Brain pericyte (primary cell): Measurements from ENCODE around the gene YAP1.
"Not testable (repeated sequence)": the region's sequence is repeated elsewhere in the genome, so short reads cannot be mapped to it uniquely, and the experiment has no call there.

Experiments
- DNase-seq: peaks from one replicate; pipeline ENCODE4 v3.0.0-alpha.2; 2012; ENCODE audit warnings: low read depth, low spot score

YAP1 gene

DNA sequence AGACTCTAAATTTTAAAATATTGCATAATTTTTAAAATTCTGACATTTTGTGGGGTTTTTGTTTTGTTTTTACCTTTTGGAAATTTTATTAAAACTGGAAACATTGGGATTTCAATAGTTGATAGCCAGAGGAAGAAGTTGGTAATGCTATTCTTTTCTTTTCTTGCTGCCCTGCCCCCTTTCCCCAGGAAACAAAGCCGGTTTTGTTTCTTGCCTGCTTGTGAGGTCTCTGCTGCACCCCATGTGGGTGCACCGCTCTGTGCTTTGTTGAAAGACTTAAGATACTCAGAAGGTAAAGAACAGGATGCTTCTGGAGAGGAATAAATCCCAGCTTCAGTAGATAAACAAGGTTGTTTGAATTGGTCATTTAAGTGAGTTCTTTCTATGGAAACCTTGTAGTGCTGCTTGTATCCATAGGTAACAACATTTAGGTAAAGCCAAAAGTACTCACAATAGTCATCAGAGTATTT lies 87.5 kb downstream of the YAP1 start:
- DNase-seq = no peak

DNA sequence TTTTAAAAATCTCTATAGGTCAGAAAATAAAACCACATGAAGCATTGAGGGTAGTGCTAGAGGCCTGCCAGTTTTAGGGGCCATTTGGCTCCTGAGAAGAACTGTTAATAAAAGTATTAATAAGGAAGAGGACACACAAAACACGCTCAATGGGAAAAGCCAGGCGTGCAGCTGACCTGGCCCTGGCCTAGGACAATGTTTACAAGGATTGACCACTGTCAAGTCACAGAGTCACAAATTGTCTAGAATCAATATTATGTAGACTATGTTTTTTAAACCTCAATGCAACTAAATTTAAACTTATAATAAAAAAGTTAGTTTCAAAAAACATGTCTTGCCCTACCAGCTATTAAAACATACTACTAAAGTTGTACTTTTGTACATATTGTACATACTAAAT lies 89.4 kb downstream of the YAP1 start:
- no peak for DNase-seq

DNA sequence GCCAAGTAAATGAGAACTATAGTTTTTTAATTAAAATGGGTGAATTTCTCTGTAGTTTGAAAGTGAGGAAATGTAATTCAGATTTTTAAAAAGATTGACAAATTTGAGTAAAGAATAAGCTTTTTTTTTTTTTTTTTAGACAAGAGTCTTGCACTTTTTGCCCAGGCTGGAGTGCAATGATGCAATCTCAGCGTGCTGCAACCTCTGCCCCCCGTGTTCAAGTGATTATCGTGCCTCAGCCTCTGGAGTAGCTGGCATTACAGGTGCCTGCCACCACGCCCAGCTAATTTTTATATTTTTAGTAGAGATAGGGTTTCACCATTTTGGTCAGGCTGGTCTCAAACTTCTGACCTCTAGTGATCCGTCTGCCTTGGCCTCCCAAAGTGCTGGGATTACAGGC lies 90.1 kb downstream of the YAP1 start:
- DNase-seq = not testable (repeated sequence)

DNA sequence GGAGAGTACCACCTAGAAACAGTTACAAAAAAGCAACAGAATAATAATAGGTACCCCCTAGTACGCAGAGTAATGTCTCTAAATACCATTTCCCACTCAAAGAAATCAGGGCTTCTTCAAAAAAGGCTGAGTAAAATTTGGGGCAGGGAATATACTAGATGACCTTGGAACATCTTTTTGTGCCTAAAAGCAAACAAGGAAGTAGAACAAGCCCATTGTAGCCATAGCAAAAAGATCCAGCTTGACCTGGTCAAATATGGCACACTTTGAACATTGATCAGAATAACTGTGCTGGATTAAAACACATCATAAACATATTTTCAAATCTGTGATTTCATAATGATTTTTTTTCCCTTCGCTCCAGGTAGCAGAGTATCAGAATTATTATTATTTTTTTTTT lies 91.5 kb downstream of the YAP1 start:
- no peak for DNase-seq

DNA sequence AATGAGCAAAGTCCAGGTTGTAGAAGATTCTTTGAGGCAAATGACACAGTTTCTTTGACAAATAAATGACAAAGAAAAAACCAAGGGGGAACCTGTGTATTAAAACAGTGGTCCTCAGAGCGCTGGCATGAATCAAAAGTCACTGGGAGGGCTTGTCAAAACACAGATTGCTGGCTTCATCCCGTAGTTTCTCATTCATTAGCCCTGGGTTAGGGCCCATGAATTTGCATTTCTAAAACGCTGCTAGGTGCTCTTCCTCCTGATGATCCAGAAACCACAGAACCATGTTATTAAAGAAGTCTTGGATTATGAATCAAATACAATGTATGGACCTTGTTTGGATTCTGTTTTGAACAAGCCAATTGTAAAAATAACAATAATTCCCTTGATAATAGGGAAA lies 92.7 kb downstream of the YAP1 start:
- DNase-seq = no peak

DNA sequence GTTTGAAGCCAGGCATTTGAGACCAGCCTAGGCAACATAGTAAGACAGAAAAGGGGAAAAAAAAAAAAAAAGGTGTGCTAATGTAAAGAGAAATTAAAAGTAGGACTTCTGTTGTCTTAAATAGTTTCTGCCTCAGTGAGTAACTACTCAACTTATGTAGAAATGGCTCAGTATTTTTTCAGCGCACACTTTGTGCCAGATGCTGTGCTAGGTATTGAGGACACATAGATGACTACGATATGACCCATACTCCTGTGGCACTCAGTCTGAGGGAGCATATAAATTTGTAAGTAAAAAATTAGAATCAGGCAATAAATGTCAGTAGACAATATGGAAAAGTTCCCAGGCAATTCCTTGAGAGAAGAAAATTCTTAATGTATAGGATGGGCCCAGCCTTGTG lies 93.9 kb downstream of the YAP1 start:
- no peak for DNase-seq

DNA sequence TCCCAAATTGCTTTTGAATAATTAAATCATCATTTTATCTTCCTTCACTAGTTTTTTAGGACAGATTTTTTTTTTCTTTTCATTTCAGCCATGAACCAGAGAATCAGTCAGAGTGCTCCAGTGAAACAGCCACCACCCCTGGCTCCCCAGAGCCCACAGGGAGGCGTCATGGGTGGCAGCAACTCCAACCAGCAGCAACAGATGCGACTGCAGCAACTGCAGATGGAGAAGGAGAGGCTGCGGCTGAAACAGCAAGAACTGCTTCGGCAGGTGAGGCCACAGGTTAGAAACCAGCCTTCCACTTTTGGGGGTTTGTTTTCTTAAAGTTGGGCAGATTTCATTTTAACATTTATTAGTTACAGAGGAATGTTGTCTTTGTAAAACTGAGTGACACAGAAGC lies 95.6 kb downstream of the YAP1 start:
- no peak for DNase-seq

DNA sequence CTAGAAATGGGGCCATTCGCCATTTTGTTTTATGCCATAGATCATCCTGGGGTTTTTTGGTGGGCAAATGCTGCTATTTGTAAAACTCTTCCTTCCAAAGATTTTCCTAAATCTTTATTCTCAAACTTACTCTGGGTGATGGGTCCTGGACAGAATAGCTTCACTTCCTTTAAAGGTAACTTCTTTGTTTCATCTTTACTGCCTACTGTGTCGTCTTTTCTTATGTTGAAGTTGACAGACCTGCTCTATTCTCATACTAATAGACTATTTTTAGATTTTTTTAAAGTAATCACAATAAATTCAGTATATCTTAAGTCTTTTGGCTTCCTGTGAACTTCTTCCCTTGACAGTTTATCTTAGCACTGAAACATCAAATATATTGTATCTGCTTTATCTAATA lies 98.6 kb downstream of the YAP1 start:
- no peak for DNase-seq

DNA sequence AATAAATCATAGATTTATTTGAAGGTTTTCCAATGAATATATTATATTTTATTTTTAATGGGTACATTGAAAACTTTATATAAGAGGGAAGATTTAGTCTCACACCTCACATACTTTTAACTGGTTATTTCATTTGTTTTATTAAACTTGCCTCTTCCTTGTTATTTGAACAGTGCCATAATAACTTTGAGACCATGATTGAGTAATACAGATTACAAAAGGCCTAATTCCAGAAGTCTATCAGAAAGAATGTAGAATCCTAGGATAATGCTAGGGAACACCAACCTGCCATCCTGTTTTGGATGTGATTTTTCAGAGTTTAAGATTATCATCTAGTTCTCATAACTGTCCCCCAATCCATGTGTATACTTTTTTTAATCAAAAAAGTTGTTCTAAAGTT lies 104.4 kb downstream of the YAP1 start:
- no peak for DNase-seq

DNA sequence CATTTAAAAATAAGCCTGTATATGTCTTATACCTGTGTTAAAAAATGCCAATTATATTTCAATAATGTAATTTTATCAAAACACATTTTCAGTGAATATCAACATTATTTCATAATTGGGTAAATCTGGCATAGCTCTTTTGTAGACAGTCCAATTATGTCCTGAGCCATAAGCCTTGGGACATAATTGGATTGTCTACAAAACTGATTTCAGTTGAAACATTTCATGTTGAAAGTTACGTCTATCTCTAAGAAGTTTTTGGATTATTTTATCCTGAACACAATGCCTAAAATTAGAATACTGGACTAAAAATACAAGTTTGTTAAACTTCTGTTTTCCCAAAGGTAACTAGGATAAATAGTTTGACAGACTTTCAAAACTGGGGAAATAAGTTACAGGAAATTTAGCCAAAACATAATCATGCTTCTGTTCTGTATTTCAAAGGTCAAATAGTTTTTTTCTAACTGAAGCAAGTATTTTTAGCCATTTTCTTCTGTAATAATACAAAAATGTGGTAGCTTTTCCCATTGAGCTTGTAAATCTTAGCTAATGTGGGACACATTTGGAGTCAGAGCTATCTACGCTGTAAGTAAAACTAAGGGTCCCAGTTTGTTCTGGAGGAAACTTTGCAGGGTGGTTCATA lies 106.3 kb downstream of the YAP1 start:
- no peak for DNase-seq

DNA sequence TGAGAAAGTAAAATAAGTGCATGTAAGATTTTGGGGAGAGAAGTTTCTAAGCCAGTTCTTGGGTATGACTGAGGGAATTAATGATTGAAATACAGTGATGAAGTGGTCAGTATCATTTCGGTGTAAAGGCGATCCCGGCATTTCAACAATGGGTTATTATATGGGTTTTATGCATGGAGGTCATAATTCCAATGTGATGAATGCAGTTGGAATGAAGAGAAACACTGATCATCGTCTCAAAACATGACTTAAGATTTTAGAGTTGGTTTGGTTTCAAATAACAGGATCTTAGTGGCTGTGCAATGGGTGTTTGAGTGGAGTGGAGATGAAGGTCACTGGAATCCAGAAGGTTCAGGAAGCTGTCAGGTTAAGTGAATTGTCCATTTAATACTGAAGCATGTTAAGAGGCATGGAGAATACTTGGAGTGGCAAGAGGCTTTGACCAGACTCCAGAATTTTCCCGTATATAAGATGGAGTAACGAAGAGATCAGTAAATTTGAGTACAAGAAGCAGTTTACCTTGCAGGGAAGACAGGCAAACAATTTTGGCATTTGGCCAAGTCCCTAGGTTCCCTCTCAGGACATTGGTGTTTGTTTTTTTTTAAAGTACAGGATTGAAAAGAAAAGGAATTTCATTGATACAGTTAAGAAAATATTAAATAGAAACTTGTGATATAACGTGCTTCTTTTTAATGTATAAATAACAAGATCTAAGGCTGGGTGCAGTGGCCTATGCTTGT lies 110.7 kb downstream of the YAP1 start:
- DNase-seq = no peak

DNA sequence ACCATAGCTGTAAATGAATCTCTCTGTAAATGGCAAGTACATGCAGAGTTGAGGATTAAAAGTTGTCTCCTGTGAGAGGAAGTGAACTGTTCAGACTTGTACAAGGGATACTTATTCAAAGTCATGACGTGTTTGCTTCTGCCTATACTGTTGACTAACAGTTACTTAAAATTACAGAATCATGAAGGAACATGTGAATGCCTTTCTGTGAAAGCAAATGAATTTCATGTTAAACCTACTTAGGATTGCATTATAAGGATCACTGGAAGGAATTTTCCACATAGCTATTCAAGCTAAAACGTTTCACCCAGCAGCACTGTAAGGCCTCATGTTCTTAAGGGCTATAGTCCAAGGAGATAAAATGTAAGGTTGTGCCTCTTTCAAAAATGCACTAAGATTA lies 113.6 kb downstream of the YAP1 start:
- DNase-seq = no peak

DNA sequence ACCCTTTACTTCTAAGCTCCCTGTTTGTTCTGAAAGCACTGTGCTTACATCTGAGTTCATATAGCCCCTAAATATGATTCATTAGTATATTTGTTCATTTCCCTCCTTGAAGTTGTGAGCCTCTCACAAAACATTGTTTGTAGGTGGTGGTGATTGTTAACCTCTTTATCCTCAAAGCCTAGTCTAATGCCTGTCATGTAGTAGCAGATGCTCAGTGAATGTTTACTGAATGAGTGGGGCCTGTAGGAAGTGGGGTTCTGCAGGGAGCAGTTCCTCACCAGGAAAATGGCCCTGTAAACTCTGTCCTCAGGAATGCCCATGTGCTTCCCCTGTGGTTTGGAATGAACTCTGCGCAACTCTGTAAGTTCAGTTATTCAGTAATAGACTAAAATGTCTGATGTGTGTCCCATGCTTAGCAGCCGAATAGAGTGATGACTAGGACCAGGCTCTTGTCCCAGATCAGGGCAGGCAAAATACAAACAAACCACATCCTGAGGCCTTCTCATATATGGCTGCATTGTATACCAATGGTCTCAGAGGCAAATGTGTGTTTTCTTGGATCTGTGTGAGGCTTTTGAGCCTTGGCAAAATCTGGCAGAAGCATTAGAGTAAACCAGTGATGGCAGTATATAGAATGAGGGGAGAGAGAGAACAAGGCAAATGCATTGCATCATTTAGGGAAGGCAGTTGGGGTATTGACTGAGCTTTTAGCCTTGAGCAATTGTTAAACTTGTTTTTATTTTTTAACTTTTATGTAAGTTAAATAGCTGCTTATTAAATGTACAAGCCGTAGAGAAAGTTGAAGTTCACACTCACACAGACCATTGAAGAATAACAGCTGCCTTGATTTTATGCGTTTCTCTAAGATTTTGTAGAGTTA lies 115.7 kb downstream of the YAP1 start:
- peak; percentile 22 for DNase-seq

DNA sequence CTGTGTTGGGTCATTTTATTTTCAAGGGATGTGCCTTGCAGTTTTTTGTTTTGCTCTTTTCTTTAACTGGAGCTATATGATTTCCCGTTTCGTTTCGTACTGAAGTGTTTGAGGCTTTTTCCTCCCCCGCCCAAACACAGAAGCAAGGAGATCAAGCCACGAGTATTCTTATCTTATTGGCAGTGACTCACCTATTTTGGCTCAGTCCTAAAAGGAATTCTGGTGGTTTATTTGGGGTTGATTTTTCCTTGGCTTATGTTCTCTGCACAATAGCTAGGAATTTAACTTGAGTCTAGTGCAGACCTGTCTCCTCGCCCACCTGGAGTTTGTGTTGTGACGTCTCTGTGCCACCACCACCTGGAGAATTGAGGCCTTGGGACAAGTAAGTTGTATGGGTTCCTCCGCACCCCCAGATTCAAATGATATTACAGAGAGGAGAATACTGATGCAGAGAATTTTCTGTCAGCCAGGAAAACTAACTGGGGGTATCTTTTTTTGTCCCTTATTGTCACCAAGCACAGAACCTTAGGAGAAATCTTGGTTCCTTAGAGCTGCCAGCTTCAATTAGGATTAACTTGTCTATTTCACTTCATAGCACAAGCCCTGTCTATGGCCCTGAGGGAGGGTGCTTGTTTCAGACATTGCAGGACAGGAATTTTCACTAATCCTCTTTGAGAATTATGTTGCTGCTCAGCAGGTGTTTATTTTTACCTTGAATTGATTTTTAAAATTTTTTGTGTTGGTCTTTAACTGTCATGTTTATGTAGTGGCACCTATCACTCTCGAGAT lies 116.6 kb downstream of the YAP1 start:
- DNase-seq = no peak

DNA sequence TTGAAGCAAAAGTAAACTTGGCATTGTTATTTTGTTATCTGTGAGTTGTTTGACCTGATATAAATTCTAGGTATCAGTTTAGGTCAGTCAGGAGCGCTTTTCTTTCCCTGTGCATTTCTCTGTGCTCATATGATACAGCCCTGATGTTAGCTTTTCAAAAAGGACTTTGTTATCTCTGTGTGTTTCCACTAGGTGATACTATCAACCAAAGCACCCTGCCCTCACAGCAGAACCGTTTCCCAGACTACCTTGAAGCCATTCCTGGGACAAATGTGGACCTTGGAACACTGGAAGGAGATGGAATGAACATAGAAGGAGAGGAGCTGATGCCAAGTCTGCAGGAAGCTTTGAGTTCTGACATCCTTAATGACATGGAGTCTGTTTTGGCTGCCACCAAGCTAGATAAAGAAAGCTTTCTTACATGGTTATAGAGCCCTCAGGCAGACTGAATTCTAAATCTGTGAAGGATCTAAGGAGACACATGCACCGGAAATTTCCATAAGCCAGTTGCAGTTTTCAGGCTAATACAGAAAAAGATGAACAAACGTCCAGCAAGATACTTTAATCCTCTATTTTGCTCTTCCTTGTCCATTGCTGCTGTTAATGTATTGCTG lies 119.4 kb downstream of the YAP1 start:
- no peak for DNase-seq

DNA sequence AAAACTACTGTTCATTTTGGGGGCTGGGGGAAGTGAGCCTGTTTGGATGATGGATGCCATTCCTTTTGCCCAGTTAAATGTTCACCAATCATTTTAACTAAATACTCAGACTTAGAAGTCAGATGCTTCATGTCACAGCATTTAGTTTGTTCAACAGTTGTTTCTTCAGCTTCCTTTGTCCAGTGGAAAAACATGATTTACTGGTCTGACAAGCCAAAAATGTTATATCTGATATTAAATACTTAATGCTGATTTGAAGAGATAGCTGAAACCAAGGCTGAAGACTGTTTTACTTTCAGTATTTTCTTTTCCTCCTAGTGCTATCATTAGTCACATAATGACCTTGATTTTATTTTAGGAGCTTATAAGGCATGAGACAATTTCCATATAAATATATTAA lies 119.9 kb downstream of the YAP1 start:
- DNase-seq = no peak

DNA sequence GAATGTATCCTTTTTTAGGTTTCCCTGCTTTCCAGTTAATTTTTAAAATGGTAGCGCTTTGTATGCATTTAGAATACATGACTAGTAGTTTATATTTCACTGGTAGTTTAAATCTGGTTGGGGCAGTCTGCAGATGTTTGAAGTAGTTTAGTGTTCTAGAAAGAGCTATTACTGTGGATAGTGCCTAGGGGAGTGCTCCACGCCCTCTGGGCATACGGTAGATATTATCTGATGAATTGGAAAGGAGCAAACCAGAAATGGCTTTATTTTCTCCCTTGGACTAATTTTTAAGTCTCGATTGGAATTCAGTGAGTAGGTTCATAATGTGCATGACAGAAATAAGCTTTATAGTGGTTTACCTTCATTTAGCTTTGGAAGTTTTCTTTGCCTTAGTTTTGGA lies 120.7 kb downstream of the YAP1 start:
- no peak for DNase-seq

DNA sequence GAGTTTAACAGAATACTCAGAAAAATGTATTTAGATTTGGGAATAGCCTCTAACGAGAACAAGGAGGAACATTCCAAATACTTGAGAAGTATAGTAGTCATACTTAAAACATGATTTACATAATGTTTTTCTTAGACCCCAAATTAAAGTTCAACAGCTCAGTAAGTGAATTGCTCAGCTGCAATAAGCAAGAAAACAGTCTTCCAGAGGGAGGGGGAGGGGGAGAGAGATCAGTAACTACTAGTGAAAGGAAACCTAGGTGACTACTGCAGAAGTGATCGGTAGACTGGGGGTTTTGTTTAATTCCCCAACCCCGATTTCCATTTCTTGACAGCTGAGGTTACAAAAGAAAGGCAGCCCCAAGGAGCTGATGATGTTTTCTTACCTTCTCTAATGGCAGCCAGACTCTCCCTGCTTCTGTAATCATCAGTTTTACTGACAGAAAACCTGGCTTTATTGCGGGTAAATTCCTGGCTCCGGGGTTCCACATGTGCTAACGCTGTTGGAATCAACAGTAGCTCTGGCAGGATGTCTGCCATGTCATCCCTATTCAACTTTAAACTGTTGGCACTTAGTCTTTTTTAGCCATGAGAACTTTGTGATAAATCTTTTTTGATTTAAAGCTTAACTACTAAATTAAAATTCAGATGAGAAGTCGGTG lies 124.7 kb downstream of the YAP1 start:
- no peak for DNase-seq

DNA sequence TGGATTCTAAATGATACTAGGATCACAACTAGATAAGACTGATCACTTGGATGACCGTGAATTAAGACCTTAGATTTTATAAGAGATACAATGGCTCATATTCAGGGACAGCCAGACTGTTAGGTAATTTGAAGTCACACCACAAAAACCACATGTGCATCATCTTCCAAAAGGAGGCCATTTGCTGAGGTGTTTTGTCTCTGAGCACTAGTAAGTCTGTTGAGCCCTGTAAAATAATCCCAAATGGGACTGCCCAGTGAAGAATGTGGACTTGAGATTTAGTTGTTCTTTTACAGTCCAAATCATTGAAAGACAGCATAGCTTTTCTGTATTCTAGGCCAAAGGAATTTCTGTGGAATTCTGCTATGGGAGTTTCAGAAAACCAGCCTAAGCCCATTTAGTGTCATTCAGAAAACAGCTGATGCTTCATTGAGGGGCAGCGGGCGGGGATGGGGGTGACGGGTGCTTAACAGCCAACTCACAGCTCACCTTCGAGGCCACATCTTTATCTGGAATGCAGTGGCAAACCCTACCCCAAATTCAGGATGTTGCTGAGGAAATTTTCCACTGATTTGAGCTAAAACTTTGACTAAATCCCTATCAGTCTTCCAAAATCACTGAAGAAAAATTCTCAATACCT lies 127.0 kb downstream of the YAP1 start:
- DNase-seq = no peak

DNA sequence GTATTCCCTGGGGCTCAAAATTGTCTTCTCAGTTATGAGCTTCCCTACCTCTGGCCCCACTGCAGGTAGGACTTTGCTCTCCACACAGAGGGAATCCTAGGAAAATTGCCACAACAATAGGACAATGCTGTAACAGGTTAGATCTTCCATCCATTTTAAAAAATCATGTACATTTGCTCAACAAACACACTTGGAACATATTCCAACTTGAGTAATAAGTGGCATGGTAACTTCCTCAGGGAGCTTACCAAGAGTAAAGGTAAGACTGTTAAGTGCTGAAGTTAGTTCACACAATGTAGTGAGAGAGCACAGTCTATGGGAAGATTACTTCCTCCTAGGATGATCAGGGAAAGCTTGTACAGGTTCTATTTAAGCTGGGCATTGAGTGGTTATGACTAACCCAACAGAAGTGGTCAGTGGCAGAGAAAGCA lies 128.2 kb downstream of the YAP1 start:
- no peak for DNase-seq
